ENCODE measurements around the gene NUP210. TPM values are rescaled to one million over a fixed set of nuclear protein-coding genes. Genes with fewer than 3 reads are reported as not detected.

The NUP210 gene
- total and polyA plus RNA-seq, 4 donors = 9.9 to 38.6 (median 22.9) TPM

DNA sequence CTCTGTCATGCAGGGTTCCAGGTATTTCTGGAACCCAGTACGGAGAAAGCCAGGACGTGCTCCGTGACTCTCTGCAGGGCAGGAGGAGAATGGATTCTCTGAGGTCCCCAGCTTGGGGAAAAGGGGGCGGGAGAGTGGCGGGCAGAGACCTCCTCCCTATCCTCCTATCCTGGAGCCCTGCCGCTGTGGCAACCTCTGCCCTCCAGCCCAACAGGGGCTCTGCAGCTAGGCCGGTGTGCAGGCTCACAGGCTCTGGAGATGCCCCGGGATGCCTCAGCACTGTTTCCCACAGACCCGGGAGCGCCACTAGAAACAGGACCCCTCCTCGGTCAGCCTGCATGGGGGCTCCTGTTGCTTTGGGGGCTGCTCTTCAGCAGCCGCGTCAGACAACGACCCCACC is 43.1 kb downstream of the NUP210 start:
- Histone ChIP-seq H3K9me3 (ENCODE audit: control insufficient read depth in 4 of 4, low read length in 3 of 4) (no peaks in the 10 kb centered on the region), H3K36me3 (ENCODE audit: control insufficient read depth in 4 of 4, insufficient read depth in 3 of 4, low read depth in 1 of 4, low read length in 3 of 4) (peaks cover 0 to 76% (median 24%) of the 10 kb centered on the region in 4 donors), H3K9ac (ENCODE audit: low read depth in 1 of 2, low read length in 2 of 2) (no peak overlapping the region), H3K27me3 (ENCODE audit: control insufficient read depth in 4 of 4, insufficient read depth in 4 of 4, low read length in 3 of 4) (no peaks in the 10 kb centered on the region), H3K4me3 (ENCODE audit: low read depth in 1 of 3, low read length in 3 of 3) (no peak overlapping the region), H3K4me1 (ENCODE audit: control insufficient read depth in 4 of 4, insufficient read depth in 4 of 4, low read length in 3 of 4) (no peaks in the 10 kb centered on the region), H3K27ac (ENCODE audit: low read depth in 1 of 2, low read length in 2 of 2) (no peak overlapping the region)
- no peak for DNase-seq (ENCODE audit: low spot score)
- TF ChIP-seq YY1 (IDR thresholded peaks at IDR 0.05) = no peak
- WGBS = 95% methylated on average over 14 of the region's 14 CpGs

DNA sequence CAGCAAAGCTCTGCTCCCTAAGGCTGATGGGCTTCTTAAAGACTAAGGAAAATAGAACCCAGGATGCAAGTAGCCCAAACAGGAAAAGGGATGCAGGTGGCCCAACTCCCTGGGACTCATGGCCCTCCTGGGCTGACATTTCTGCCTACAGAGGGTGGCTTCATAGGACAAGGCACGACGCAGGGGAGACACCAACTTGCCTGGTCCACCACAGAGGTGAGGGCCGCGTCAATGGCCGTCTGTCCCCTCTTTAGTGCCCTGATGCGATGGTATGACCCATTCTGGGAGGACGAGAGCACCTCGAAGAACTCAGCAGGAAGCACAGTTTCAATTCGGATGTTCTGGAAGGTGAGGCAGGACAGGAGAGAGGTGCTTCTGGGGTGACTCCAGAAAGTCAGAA is 44.0 kb downstream of the NUP210 start:
- TF ChIP-seq ZBTB33 (IDR thresholded peaks at IDR 0.05) = no peak
- TF ChIP-seq TAF1 (conservative IDR thresholded peaks at IDR 0.05) = no peak
- no peak for TF ChIP-seq ATF3 (IDR thresholded peaks at IDR 0.05)
- WGBS = 96% methylated on average over 9 of the region's 9 CpGs
- no peak overlapping the region for H3K27ac ChIP-seq (ENCODE audit: low read depth in 1 of 2, low read length in 2 of 2)
- H3K9ac ChIP-seq (ENCODE audit: low read depth in 1 of 2, low read length in 2 of 2) = no peak overlapping the region
- H3K36me3 ChIP-seq (ENCODE audit: control insufficient read depth in 4 of 4, insufficient read depth in 3 of 4, low read depth in 1 of 4, low read length in 3 of 4) = peaks cover 0 to 80% (median 26%) of the 10 kb centered on the region in 4 donors
- no peaks in the 10 kb centered on the region for H3K9me3 ChIP-seq (ENCODE audit: control insufficient read depth in 4 of 4, low read length in 3 of 4)
- H3K4me3 ChIP-seq (ENCODE audit: low read depth in 1 of 3, low read length in 3 of 3) = no peak overlapping the region
- DNase-seq (ENCODE audit: low spot score) = no peak
- no peaks in the 10 kb centered on the region for H3K4me1 ChIP-seq (ENCODE audit: control insufficient read depth in 4 of 4, insufficient read depth in 4 of 4, low read length in 3 of 4)
- no peaks in the 10 kb centered on the region for H3K27me3 ChIP-seq (ENCODE audit: control insufficient read depth in 4 of 4, insufficient read depth in 4 of 4, low read length in 3 of 4)

DNA sequence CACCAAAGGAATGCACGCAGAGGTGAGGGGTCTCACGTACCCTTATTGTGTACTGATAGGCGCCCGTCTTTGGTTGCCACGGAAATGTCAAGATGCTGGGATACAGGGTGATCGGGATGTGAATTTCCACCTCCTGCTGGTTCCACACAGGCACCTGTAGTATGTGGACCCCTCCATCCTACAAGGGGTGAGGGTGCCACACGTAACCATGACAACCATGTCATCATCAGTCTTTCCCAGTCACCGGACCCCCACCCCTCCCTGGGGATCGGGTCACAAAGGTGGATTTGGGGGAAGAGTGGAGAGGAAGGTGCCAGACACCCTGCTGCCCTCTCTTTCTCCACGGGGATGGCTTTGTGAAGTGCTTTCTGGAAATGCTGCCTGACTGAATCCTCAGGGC is 44.7 kb downstream of the NUP210 start:
- Histone ChIP-seq H3K9me3 (ENCODE audit: control insufficient read depth in 4 of 4, low read length in 3 of 4) (no peaks in the 10 kb centered on the region), H3K27ac (ENCODE audit: low read depth in 1 of 2, low read length in 2 of 2) (no peak overlapping the region), H3K36me3 (ENCODE audit: control insufficient read depth in 4 of 4, insufficient read depth in 3 of 4, low read depth in 1 of 4, low read length in 3 of 4) (peaks cover 0 to 82% (median 30%) of the 10 kb centered on the region in 4 donors), H3K4me3 (ENCODE audit: low read depth in 1 of 3, low read length in 3 of 3) (no peak overlapping the region), H3K4me1 (ENCODE audit: control insufficient read depth in 4 of 4, insufficient read depth in 4 of 4, low read length in 3 of 4) (no peaks in the 10 kb centered on the region), H3K27me3 (ENCODE audit: control insufficient read depth in 4 of 4, insufficient read depth in 4 of 4, low read length in 3 of 4) (no peaks in the 10 kb centered on the region), H3K9ac (ENCODE audit: low read depth in 1 of 2, low read length in 2 of 2) (no peak overlapping the region)
- WGBS = 94% methylated on average over 10 of the region's 10 CpGs
- DNase-seq (ENCODE audit: low spot score) = no peak
- TF ChIP-seq NR2F2 (IDR thresholded peaks at IDR 0.05) = no peak
- TF ChIP-seq RXRA (IDR thresholded peaks at IDR 0.05) = no peak
- no peak for TF ChIP-seq ZBTB33 (IDR thresholded peaks at IDR 0.05)
- no peak for TF ChIP-seq SP1 (IDR thresholded peaks at IDR 0.05)
- TF ChIP-seq CTCF (IDR thresholded peaks at IDR 0.05; ENCODE audit: low read depth, low read length, missing input control) = no peak
- no peak for TF ChIP-seq JUND (IDR thresholded peaks at IDR 0.05)
- TF ChIP-seq HNF4G (IDR thresholded peaks at IDR 0.05) = no peak

All from liver (tissue), 9 donors.